Stimulated activated CD8-positive, alpha-beta memory T cell treated with anti-CD3 and anti-CD28 coated beads, Interleukin-4, amount 100 ng/mL, for 24 hours (primary cell): ENCODE measurements around the gene CNPPD1.
"Not testable (repeated sequence)": the region's sequence is repeated elsewhere in the genome, so short reads cannot be mapped to it uniquely, and the experiment has no call there.

Experiments used
- DNase-seq: peaks from one replicate; pipeline ENCODE4 v3.0.0-alpha.2; 2020; ENCODE audit warnings: low read depth

The CNPPD1 gene

DNA sequence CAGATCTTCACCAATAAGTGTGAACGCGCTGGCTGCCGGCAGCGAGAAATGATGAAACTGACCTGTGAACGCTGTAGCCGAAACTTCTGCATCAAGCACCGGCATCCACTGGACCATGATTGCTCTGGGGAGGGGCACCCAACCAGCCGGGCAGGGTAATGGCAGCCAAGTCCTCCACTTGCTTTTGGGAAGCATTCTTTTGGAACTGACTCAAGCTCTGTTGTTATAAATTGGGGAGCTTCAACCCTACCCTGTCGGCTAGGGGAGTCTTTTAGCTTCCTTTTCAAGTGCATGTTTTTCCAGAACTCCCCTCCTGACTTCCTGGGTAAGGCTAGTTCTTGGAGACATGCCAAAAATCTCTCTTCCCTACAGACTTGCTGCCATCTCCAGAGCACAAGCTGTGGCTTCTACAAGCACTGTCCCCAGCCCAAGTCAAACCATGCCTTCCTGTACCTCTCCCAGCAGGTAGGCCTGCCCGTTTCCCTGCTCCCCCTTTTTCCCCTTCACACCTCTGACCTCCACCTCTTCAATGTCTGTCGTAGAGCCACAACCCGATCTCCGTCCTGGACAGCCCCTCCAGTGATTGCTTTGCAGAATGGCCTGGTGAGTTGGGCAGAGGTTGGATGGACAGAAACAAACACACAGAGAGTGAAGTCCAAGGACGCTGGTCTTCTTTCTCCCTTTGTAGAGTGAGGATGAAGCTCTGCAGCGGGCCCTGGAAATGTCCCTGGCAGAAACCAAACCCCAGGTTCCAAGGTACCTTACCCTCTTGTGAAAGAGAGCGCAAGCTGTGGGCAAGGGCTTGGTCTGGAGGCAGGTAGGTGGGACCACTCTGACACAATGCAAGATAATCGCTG, 31.4 kb upstream of the CNPPD1 start:
- DNase-seq, result no peak

DNA sequence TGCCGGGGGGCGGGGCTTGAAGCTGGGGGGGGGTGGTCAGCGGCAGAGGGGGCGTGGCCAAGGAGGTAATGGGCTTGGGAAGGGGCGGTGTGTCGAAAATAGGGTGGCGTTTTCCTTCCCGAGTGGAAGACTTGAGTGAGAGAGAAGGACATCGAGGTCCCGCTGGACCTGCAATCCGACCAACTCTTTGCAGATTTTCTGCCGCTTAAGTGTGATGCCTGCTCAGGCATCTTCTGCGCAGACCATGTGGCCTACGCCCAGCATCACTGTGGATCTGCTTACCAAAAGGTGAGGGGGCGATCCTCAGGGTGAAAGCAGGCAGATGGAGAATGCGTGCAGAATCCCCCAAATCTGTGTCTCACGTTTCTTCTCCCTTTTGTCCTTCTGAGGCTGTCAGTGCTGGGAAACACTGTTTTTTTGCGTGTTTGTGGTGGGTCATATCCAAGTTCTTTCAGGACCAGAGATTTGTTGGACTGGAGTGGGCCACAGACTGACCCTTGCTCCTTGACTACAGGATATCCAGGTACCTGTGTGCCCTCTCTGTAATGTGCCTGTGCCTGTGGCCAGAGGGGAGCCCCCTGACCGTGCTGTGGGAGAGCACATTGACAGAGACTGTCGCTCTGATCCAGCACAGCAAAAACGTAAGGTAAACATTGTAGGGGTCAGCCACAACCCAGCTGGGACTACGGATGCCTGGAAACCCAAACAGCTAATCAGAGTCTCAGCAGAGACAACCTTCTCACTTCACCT, 30.6 kb upstream of the CNPPD1 start:
- no peak for DNase-seq

DNA sequence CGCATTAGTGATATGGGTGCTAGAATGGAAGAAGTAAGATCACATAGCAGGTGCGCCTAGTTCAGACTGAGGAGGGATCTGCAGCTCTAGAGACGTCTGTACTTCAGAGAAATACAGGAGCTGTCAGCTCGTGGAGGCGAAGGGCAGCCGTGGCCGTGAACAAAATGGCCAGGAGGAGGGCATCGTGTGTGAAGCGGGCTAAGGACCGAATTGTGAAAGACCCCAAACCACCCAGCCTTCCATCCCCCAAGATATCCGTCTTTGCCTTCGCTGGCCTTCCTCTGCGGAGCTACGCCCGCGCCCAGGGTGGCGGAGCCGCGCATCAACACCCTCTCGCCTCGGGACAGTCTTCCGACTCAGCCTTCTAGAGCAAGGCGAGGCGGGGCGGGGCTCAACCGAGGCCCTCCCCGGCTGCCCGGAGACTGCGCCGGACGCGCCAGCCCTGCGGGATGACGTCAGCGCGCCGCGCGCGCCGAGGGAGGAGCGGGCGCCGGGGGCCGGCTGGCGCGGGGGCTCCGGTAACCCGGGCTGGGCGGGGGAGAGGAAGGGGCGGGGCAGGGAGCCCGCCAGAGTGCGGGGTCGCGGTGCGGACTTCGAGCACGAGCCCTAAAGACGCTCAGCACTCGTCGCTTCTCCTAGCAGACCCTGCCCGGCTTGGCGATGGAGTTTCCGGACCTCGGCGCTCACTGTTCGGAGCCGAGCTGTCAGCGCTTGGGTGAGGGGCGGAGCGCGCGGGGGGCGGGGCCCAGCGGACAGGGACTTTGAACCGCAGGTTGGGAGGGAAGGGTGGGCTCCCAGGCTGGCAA, 29.8 kb upstream of the CNPPD1 start, which contains the start of gene ZFAND2B:
ZFAND2B (plus strand) TSS at position 455 of the 806 bp plus-strand sequence; CDS start at position 661, 206 bp downstream.
- peak; percentile 94 for DNase-seq

DNA sequence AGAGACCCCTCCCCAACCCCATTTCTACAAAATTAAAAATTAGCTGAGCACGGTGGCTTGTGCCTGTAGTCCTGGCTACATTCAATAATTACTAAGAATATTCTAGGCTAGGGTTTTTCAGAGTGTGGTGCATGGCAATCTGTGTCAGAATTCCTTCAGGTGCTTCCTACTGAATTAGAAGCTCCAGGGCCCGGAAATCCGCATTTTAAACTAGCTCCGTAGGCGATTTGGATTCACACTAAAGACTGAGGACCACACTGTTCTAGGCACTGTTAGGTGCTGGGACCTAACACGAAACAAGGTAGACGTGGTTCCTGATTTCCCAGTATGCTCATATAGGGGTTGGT, 29.2 kb upstream of the CNPPD1 start:
- no peak for DNase-seq

DNA sequence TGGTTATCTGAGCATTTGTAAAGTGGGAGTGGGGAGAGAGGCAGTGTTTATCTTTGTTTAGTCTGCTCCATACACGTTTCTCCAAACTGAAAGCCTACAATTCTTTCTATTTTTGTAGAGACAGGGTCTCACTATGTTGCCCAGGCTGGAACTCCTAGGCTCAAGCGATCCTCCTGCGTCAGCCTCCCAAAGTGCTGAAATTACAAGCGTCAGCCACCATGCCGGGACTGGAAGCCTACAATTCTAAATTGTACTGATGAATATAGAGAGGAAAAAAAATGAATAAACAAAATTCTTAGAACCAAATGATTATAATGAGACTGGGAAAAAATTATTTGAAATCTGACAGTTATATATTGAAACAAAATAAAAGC, 28.4 kb upstream of the CNPPD1 start:
- DNase-seq, result no peak

DNA sequence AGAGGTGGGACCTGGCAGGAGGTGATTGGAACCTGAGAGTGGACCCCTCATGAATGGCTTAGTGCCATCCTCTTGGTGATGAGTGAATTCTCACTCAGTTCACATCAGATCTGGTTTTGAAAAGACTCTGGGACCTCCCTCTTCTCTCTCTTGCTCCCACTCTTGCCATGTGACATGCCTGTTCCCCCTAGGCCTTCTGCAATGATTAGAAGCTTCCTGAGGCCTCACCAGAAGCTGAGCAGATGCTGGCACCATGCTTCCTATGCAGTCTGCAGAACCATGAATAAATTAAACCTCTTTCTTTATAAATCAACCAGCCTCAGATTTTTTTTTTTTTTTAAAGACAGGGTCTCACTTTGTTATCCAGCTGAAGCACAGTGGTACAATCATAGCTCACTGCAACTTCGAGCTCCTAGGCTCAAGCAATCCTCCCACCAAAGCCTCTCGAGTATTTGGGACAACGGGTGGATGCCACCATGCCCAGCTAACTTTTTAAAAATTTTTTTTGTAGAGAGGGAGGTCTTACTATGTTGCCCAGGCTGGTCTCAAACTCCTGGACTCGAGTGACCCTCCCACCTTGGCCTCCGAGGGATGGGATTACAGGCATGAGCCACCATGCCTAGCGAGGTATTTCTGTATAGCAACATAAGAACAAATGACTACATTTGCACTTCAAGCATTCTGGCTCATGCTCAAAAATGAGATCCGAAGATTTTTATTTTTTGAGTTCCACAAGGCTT, 27.9 kb upstream of the CNPPD1 start:
- DNase-seq, result no peak

DNA sequence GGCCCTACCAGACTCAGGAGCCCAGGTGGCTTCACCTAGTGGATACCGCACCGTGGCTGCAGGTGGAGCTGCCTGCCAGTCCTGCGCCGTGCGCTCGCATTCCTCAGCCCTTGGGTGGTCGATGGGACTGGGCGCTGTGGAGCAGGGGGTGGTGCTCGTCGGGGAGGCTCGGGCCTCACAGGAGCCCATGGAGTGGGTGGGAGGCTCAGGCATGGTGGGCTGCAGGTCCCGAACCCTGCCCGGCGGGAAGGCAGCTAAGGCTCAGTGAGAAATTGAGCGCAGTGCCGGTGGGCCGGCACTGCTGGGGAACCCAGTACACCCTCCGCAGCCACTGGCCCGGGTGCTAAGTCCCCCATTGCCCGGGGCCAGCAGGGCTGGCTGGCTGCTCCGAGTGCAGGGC, 24.6 kb upstream of the CNPPD1 start:
- not testable (repeated sequence) for DNase-seq

DNA sequence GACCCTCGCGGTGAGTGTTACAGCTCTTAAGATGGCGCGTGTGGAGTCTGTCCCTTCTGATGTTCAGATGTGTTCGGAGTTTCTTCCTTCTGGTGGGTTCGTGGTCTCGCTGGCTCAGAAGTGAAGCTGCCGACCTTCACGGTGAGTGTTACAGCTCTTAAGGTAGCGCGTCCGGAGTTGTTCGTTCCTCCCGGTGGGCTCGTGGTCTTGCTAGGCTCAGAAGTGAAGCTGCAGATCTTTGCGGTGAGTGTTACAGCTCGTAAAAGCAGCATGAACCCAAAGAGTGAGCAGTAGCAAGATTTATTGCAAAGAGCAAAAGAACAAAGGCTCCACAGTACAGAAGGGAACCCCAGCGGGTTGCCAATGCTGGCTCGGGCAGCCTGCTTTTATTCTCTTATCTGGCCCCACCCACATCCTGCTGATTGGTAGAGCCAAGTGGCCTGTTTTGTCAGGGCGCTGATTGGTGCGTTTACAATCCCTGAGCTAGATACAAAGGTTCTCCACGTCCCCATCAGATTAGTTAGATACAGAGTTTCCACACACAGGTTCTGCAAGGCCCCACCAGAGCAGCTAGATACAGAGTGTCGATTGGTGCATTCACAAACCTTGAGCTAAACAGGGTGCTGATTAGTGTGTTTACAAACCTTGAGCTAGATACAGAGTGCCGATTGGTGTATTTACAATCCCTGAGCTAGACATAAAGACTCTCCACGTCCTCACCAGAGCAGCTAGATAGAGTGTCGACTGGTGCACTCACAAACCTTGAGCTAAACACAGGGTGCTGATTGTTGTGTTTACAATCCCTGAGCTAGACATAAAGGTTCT, 24.0 kb upstream of the CNPPD1 start:
- DNase-seq, result not testable (repeated sequence)

DNA sequence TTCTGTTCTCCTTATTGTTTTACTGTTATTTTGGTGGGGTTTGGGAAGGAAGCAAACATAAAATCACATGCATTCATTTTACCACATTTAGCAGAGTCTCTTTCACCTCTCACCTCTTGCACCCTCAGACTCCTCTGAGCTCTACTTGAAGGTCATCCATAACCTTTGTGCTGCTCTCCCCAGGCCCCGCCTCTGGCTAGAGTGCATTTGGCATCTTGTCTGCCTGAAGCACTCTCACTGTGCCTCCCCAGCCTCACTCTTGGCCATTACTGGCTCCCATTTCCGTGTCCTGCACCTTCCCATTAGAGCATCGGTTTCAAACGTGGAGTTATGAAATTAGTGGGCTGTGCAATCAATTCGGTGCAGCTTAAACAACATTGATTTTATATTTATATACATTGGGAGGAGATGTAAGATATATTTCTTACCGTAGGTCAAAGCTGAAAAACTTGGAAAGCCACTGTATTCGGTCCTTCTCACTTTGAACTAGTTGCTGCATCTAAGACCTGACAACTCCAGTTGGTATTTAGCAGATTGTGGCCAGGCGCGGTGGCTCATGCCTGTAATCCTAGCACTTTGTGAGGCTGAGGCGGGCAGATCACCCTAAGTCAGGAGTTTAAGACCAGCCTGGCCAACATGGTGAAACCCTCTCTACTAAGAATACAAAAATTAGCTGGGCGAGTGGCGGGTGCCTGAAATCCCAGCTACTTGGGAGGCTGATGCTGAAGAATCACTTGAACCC, 22.9 kb upstream of the CNPPD1 start:
- no peak for DNase-seq

DNA sequence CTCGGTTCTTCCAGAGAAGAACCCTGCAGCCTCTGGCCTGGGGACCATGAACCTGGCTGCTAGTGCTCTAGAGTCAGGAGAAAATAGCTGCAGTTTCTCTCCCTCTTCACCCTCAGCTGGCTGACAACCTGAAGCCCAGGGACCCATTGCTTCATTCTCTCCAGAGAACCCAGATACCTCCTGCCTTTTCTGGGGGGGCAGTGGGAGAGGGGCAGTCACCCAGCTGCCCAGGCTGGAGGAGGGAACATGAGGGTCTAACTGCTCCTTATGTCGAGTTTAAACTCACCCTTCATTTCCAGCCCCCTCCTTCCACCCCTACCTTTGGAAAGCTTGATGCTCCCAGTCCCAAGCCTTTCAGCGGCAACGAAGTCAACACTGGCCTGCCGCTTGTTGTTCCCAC, 22.2 kb upstream of the CNPPD1 start:
- DNase-seq, result no peak

DNA sequence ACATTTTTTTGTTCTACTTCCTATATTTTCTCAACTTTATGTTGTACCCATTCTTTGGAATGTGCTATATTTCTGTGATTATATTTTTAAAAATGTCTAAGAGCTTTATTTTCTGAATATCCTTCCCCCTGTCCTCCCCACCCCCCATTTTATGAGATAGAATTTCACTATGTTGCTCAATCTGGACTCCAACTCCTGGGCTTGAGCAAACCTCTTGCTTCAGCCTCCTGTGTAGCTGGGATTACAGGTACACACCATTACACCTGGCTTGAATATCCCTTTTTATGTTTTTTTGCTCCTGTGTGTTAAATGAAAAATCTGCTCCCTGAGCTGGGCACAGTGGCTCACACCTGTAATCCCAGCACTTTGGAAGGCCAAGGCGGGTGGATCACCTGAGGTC, 20.7 kb upstream of the CNPPD1 start:
- no peak for DNase-seq

DNA sequence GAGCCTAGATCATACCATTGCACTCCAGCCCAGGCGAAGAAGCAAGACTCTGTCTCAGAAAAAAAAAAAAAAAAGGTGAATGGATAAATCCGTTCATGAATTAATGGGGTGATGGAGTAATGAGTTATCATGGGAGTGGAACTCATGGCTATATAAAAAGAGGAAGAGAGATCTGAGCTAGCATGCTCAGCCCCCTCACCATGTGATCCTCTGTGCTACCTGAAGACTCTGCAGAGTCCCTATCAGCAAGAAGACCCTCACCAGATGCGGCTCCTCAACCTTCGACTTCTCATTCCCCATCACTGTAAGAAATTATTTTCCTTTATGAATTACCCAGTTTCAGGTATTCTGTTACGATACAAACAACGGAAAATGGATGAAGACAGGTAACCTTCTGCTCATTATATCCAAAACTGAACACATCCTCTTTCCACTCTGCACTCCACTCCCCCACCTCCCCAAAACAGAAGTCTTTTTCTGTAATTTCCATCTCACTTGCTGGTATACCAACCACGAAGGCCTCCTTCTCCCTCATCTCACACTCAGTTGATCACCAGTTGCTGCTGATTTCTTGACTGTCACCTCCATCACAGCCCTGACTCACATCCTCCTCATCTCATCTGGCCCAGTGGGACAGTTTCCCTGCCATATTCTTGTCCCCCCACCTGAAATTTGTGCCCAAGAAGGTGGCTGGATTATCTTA, 10.2 kb upstream of the CNPPD1 start:
- DNase-seq, result no peak

DNA sequence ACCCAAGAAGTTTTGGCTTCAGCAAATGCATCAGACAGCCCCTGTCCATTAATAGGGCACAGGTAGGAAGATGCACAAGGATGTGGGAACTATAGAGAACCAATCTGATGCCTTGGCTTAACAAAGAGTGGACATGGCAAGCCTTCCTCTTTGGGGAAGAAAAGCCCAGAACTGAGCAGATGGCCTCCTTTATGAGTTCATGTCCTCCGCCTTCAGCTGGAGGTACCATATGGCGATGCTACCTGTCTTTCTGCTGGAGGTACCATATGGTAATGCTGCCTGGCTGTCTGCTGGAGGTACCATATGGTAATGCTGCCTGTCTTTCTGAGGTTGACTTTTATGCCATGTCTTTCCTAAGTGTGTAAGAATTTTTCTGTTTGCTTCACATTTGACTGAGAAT, 7.4 kb upstream of the CNPPD1 start:
- DNase-seq, result no peak

DNA sequence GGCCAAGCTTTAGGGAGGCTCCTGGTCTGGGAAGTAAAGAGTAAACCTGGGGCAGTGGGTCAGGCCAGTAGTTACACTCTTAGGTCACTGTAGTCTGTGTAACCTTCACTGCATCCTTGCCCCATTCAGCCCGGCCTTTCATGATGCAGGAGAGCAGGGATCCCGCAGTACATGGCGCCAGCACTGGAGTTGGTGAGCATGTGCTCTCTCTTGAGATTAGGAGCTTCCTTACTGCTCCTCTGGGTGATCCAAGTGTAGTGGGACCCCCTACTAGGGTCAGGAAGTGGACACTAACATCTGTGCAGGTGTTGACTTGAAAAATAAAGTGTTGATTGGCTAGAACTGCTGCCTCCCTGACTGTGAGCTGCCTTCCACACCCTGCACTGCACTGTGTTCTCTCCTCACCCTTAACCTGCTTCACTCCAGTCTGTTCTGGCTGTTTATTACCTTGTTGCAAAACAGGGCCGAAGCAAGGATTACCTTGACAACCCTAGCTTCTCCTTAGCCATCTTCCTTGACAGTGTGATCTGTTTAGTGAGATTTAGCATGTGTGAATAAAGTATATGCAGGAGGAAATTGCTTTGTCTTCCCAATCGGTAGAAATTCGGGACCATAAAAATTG, 6.5 kb upstream of the CNPPD1 start:
- DNase-seq, result no peak

DNA sequence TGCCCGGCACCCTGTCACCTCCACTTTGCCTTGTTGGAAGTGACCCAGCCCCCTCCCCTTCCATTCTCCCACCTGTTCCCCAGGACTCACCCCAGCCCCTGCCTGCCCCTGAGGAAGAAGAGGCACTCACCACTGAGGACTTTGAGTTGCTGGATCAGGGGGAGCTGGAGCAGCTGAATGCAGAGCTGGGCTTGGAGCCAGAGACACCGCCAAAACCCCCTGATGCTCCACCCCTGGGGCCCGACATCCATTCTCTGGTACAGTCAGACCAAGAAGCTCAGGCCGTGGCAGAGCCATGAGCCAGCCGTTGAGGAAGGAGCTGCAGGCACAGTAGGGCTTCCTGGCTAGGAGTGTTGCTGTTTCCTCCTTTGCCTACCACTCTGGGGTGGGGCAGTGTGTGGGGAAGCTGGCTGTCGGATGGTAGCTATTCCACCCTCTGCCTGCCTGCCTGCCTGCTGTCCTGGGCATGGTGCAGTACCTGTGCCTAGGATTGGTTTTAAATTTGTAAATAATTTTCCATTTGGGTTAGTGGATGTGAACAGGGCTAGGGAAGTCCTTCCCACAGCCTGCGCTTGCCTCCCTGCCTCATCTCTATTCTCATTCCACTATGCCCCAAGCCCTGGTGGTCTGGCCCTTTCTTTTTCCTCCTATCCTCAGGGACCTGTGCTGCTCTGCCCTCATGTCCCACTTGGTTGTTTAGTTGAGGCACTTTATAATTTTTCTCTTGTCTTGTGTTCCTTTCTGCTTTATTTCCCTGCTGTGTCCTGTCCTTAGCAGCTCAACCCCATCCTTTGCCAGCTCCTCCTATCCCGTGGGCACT, 5.8 kb upstream of the CNPPD1 start:
- DNase-seq, result no peak

DNA sequence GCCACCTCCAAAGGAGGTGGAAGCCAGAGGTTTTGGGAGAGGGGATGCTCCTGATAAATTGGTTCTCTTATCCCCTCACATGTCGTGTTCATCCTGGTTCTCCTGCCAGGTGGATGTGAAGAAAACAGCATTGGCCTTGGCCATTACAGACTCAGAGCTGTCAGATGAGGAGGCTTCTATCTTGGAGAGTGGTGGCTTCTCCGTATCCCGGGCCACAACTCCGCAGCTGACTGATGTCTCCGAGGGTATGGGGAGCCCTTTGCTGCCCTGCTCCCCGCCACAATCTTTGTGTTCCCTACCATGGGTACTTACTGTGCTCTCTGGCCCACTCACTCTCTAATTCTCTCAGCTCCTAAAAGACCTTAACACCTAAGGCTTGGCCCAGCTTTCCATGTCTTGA, 4.8 kb upstream of the CNPPD1 start:
- DNase-seq, result no peak

DNA sequence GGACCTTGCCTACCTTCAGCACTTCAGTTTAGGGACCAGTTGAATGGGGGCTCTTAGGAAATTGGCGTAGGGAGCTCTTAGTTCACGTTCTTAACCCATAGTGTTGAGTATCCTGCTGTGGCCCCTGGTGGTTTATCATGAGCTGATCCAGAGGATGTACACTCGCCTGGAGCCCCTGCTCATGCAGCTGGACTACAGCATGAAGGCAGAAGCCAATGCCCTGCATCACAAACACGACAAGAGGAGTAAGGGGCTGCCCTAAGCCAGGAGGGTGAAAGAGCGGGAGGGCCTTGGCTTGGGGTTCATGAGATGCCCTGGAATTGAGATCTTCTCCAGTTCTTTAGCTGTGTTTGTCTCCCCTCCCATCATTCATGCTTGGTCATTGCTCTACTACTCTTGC, 4.2 kb upstream of the CNPPD1 start:
- DNase-seq, result no peak
